GM12892 (cell line): ENCODE data around the gene PKP4.

Experiments
- DNase-seq: peaks from one replicate; pipeline ENCODE4 v3.0.0; 2011; ENCODE audit not compliant: insufficient read length
- FAIRE-seq: peaks from 2 replicates; lab custom pipeline; 2011; peaks lifted over from hg19 to GRCh38; lab: Jason Lieb, UNC
- POLR2A ChIP-seq: IDR thresholded peaks from 2 replicates; pipeline ENCODE4 v1.6.1; 2011; ENCODE audit warnings: low read depth, low read length, control low read depth
- POLR2AphosphoS5 ChIP-seq: IDR thresholded peaks from 2 replicates; pipeline ENCODE4 v1.6.1; 2011; ENCODE audit warnings: low read depth, low read length, control low read depth
- TAF1 ChIP-seq: IDR thresholded peaks from 2 replicates; pipeline ENCODE4 v1.6.1; 2011; ENCODE audit warnings: low read depth, mild to moderate bottlenecking, control low read depth, low read length, borderline replicate concordance

PKP4 gene

GRCh38 chr2:158493458-158493857 lies 36.7 kb downstream of the PKP4 start:
- TF ChIP-seq POLR2A (no peak), TAF1 (no peak)

GRCh38 chr2:158495175-158495574 lies 38.4 kb downstream of the PKP4 start:
- TF ChIP-seq POLR2AphosphoS5 (no peak), TAF1 (no peak), POLR2A (no peak)
- FAIRE-seq (no peak), DNase-seq (no peak)

More at GRCh38 chr2:158493458-158493857, 36.7 kb downstream of the PKP4 start:
- FAIRE-seq, result no peak
- DNase-seq, result no peak

GRCh38 chr2:158496986-158497385 lies 40.2 kb downstream of the PKP4 start:
- FAIRE-seq, result no peak
- TF ChIP-seq POLR2AphosphoS5 (no peak), TAF1 (no peak), POLR2A (no peak)

GRCh38 chr2:158497486-158497885 lies 40.7 kb downstream of the PKP4 start:
- TF ChIP-seq TAF1, result no peak
- no peak for TF ChIP-seq POLR2A
- no peak for TF ChIP-seq POLR2AphosphoS5
- FAIRE-seq (no peak), DNase-seq (no peak)

More at GRCh38 chr2:158496986-158497385, 40.2 kb downstream of the PKP4 start:
- DNase-seq, result no peak

GRCh38 chr2:158498043-158498748 lies 41.4 kb downstream of the PKP4 start:
- DNase-seq, result no peak
- no peak for TF ChIP-seq TAF1
- TF ChIP-seq POLR2A, result no peak
- TF ChIP-seq POLR2AphosphoS5, result no peak
- FAIRE-seq, result no peak

GRCh38 chr2:158498749-158499136 lies 42.0 kb downstream of the PKP4 start:
- no peak for TF ChIP-seq POLR2A
- no peak for TF ChIP-seq TAF1
- TF ChIP-seq POLR2AphosphoS5, result no peak
- DNase-seq (no peak), FAIRE-seq (no peak)

- FAIRE-seq, result no peak
- no peak for DNase-seq
- TF ChIP-seq POLR2AphosphoS5 (no peak), TAF1 (no peak), POLR2A (no peak)
Observed at GRCh38 chr2:158499383-158499782, 42.6 kb downstream of the PKP4 start.

GRCh38 chr2:158500333-158500732 lies 43.6 kb downstream of the PKP4 start:
- TF ChIP-seq POLR2AphosphoS5 (no peak), TAF1 (no peak), POLR2A (no peak)
- FAIRE-seq, result no peak
- DNase-seq, result no peak

- DNase-seq (no peak), FAIRE-seq (no peak)
- TF ChIP-seq POLR2A (no peak), TAF1 (no peak), POLR2AphosphoS5 (no peak)
Observed at GRCh38 chr2:158501301-158501700, 44.5 kb downstream of the PKP4 start.

GRCh38 chr2:158502974-158503373 lies 46.2 kb downstream of the PKP4 start:
- DNase-seq (no peak), FAIRE-seq (no peak)
- TF ChIP-seq TAF1 (no peak), POLR2AphosphoS5 (no peak), POLR2A (no peak)

GRCh38 chr2:158504088-158504487 lies 47.3 kb downstream of the PKP4 start:
- FAIRE-seq, result no peak
- no peak for DNase-seq
- TF ChIP-seq POLR2AphosphoS5 (no peak), TAF1 (no peak), POLR2A (no peak)

GRCh38 chr2:158505448-158505934 lies 48.7 kb downstream of the PKP4 start:
- FAIRE-seq (no peak), DNase-seq (no peak)
- no peak for TF ChIP-seq POLR2AphosphoS5
- TF ChIP-seq POLR2A, result no peak
- TF ChIP-seq TAF1, result no peak

GRCh38 chr2:158507141-158507540 lies 50.4 kb downstream of the PKP4 start:
- DNase-seq, result no peak
- no peak for TF ChIP-seq TAF1
- no peak for TF ChIP-seq POLR2A
- TF ChIP-seq POLR2AphosphoS5, result no peak
- peak; percentile 61 for FAIRE-seq
